HEK293T (cell line): ENCODE data around the gene CASD1.

Source experiments
- CTCF ChIA-PET: fragments of 350-600 bp; formaldehyde crosslinking; extraction: SDS; loops from one replicate; lab custom pipeline; 2021; ENCODE audit warnings: antibody characterized with exemption, inconsistent platforms; lab: Yijun Ruan, JAX
- POLR2A ChIA-PET: fragments of 350-600 bp; formaldehyde crosslinking; extraction: SDS; loops from one replicate; lab custom pipeline; 2020; ENCODE audit warnings: antibody characterized with exemption, inconsistent platforms; lab: Yijun Ruan, JAX
- DNase-seq: peaks from one replicate; pipeline ENCODE4 v3.0.0; 2012; ENCODE audit warnings: mixed read lengths; ENCODE audit errors: extremely low spot score
- ARNT ChIP-seq: fragments of 450-650 bp; IDR thresholded peaks from 2 replicates; pipeline ENCODE4 v1.6.1; 2017; ENCODE audit warnings: mild to moderate bottlenecking
- BHLHE40 ChIP-seq: fragments of 450-650 bp; IDR thresholded peaks from 2 replicates; pipeline ENCODE4 v1.6.1; 2016; ENCODE audit warnings: mild to moderate bottlenecking, moderate library complexity, borderline replicate concordance
- CTBP1 ChIP-seq: fragments of 450-650 bp; IDR thresholded peaks from 2 replicates; pipeline ENCODE4 v1.6.1; 2016; ENCODE audit warnings: borderline replicate concordance
- ELF4 ChIP-seq: fragments of 450-650 bp; IDR thresholded peaks from 2 replicates; pipeline ENCODE4 v1.6.1; 2017; ENCODE audit warnings: antibody characterized with exemption
- FOXA1 ChIP-seq: fragments of 450-650 bp; IDR thresholded peaks from 2 replicates; pipeline ENCODE4 v1.6.1; 2016; ENCODE audit warnings: mild to moderate bottlenecking
- FOXK2 ChIP-seq: fragments of 450-650 bp; IDR thresholded peaks from 2 replicates; pipeline ENCODE4 v1.6.1; 2016; ENCODE audit warnings: mild to moderate bottlenecking
- FOXM1 ChIP-seq: fragments of 450-650 bp; IDR thresholded peaks from 2 replicates; pipeline ENCODE4 v1.6.1; 2017; ENCODE audit warnings: mild to moderate bottlenecking, borderline replicate concordance
- HDGF ChIP-seq: fragments of 450-650 bp; IDR thresholded peaks from 2 replicates; pipeline ENCODE4 v1.6.1; 2017; ENCODE audit warnings: antibody characterized with exemption, borderline replicate concordance
- L3MBTL2 ChIP-seq: fragments of 450-650 bp; conservative IDR thresholded peaks from 2 replicates; pipeline ENCODE4 v1.6.1; 2016; ENCODE audit warnings: mild to moderate bottlenecking
- LEF1 ChIP-seq: fragments of 450-650 bp; IDR thresholded peaks from 2 replicates; pipeline ENCODE4 v1.6.1; 2017; ENCODE audit warnings: mild to moderate bottlenecking, borderline replicate concordance
- NFRKB ChIP-seq: fragments of 450-650 bp; IDR thresholded peaks from 2 replicates; pipeline ENCODE4 v1.6.1; 2016; ENCODE audit warnings: mild to moderate bottlenecking, moderate library complexity
- PKNOX1 ChIP-seq: fragments of 450-650 bp; IDR thresholded peaks from 2 replicates; pipeline ENCODE4 v1.6.1; 2016
- SP1 ChIP-seq: fragments of 450-650 bp; IDR thresholded peaks from 2 replicates; pipeline ENCODE4 v1.6.1; 2017
- SUZ12 ChIP-seq: fragments of 450-650 bp; IDR thresholded peaks from 2 replicates; pipeline ENCODE4 v1.6.1; 2016; ENCODE audit warnings: mild to moderate bottlenecking
- TARDBP ChIP-seq: fragments of 450-650 bp; IDR thresholded peaks from 2 replicates; pipeline ENCODE4 v1.6.1; 2016
- ZNF384 ChIP-seq: fragments of 450-650 bp; IDR thresholded peaks from 2 replicates; pipeline ENCODE4 v1.6.1; 2016

Gene CASD1

GRCh38 chr7:94511718-94512117 is 2.1 kb downstream of the CASD1 start:
- CTCF ChIA-PET: no interaction called here
- DNase-seq: no peak
- TF ChIP-seq HDGF (no peak), ARNT (no peak)
- POLR2A ChIA-PET: no interaction called here

DNA sequence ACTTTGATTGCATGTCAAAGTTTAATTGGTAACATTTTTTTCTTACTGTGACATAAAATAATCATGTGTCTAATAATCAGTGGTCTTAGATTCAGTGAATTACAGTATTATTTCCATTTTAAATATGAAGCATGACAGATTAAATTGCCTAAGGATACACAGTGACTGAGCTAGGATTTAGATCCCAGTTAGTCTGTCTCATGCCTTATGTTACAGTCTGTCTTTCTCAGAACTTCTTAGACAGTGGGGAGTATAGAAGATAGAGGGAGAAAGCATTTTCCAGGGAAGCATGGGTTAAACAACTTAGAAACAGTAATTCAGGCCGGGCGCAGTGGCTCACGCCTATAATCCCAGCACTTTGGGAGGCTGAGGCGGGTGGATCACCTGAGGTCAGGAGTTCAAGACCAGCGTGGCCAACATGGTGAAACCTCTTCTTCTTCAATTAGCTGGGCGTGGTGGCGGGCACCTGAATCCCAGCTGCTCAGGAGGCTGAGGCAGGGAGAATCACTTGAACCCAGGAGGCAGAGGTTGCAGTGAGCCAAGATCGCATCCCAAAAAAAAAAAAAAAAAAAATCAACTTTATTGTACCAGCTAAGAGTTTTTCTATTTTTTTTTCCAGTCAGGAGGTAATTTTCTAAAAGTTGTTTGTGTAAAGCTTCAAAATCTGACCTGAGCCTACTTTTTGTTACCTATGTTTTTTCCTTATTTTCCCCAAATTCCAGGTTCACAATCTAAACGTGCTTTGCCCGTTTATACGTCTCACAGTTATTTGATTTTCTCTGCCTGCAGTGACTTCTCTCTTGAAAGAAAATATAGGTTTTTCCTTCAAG is 3.3 kb downstream of the CASD1 start:
- CTCF ChIA-PET: interaction anchor here (0.7 kb wide), 1 partner anchor 297 kb away, joined by 3 read pairs; no protein-coding TSS in a partner anchor

GRCh38 chr7:94513565-94513860 is 3.9 kb downstream of the CASD1 start:
- TF ChIP-seq SP1 (no peak), ARNT (no peak), BHLHE40 (no peak), ZNF384 (no peak)
- ChIA-PET CTCF (interaction anchor here (0.7 kb wide), 1 partner anchor 296 kb away, joined by 3 read pairs; no protein-coding TSS in a partner anchor), POLR2A (no interaction called here)
- DNase-seq: no peak

More for the DNA sequence above, 3.3 kb downstream of the CASD1 start:
- TF ChIP-seq SUZ12 (no peak), SP1 (no peak), PKNOX1 (no peak), ZNF384 (peak; percentile 75), ARNT (no peak), TARDBP (no peak), BHLHE40 (no peak), L3MBTL2 (no peak), FOXK2 (no peak)
- DNase-seq: no peak
- POLR2A ChIA-PET: no interaction called here

GRCh38 chr7:94514140-94514889 is 4.7 kb downstream of the CASD1 start:
- ChIA-PET CTCF (interaction anchor here (0.7 kb wide), 1 partner anchor 296 kb away, joined by 3 read pairs; no protein-coding TSS in a partner anchor), POLR2A (interaction anchor here (0.9 kb wide), 1 partner anchor 1041 kb away, joined by 3 read pairs; no protein-coding TSS in a partner anchor)
- TF ChIP-seq PKNOX1: peak; percentile 87
- no peak for TF ChIP-seq L3MBTL2
- no peak for TF ChIP-seq FOXA1
- no peak for TF ChIP-seq FOXK2
- no peak for TF ChIP-seq ARNT
- DNase-seq: no peak

GRCh38 chr7:94514917-94515316 is 5.3 kb downstream of the CASD1 start:
- POLR2A ChIA-PET: interaction anchor here (0.9 kb wide), 1 partner anchor 1041 kb away, joined by 3 read pairs; no protein-coding TSS in a partner anchor
- CTCF ChIA-PET: no interaction called here

GRCh38 chr7:94525923-94526322 is 16.3 kb downstream of the CASD1 start:
- no peak for TF ChIP-seq PKNOX1
- TF ChIP-seq FOXA1: no peak
- no peak for TF ChIP-seq SP1
- no peak for TF ChIP-seq FOXK2
- TF ChIP-seq SUZ12: no peak
- no peak for TF ChIP-seq L3MBTL2
- TF ChIP-seq ELF4: no peak
- no peak for TF ChIP-seq FOXM1
- no peak for TF ChIP-seq ZNF384
- CTCF ChIA-PET: no interaction called here
- DNase-seq: no peak
- POLR2A ChIA-PET: no interaction called here

More at GRCh38 chr7:94514917-94515316, 5.3 kb downstream of the CASD1 start:
- TF ChIP-seq FOXK2 (no peak), TARDBP (no peak), LEF1 (no peak), SUZ12 (no peak), FOXM1 (no peak), FOXA1 (no peak), ELF4 (no peak), NFRKB (no peak)
- no peak for DNase-seq

GRCh38 chr7:94529516-94529915 is 19.9 kb downstream of the CASD1 start:
- ChIA-PET POLR2A (no interaction called here), CTCF (no interaction called here)
- no peak for DNase-seq
- TF ChIP-seq BHLHE40 (no peak), LEF1 (no peak), ZNF384 (no peak), PKNOX1 (no peak), SP1 (no peak), ARNT (no peak), FOXK2 (no peak), HDGF (no peak), FOXA1 (no peak), ELF4 (no peak), TARDBP (no peak), CTBP1 (no peak), SUZ12 (no peak), NFRKB (no peak), FOXM1 (no peak), L3MBTL2 (no peak)
